HepG2 (cell line): ENCODE data around the gene PSMC3IP. TPM values are rescaled to one million over a fixed set of nuclear protein-coding genes. Genes with fewer than 3 reads are reported as not detected.

Source experiments
- ARNT ChIP-seq: fragments of 450-650 bp; IDR thresholded peaks from 2 replicates; pipeline ENCODE4 v1.6.1; 2017
- FOXK2 ChIP-seq: fragments of 450-650 bp; IDR thresholded peaks from 2 replicates; pipeline ENCODE4 v1.6.1; 2016
- KMT2B ChIP-seq: IDR thresholded peaks from 2 replicates; pipeline ENCODE4 v1.6.1; 2016; ENCODE audit warnings: missing genetic modification reagents, missing compliant biosample characterization
- MIXL1 ChIP-seq: IDR thresholded peaks from 2 replicates; pipeline ENCODE4 v1.6.1; 2016
- NFE2 ChIP-seq: sonication (generic); formaldehyde crosslinking; IDR thresholded peaks from 2 replicates; pipeline ENCODE4 v1.4.0; 2020; ENCODE audit warnings: missing genetic modification reagents
- PHB2 ChIP-seq: fragments of 450-650 bp; IDR thresholded peaks from 2 replicates; pipeline ENCODE4 v1.6.1; 2018; ENCODE audit not compliant: partially characterized antibody
- REL ChIP-seq: sonication (generic); formaldehyde crosslinking; conservative IDR thresholded peaks from 2 replicates; pipeline ENCODE4 v1.8.0; 2022; ENCODE audit warnings: mild to moderate bottlenecking, missing genetic modification reagents, moderate library complexity
- SMAD9 ChIP-seq: sonication (generic); formaldehyde crosslinking; IDR thresholded peaks from 2 replicates; pipeline ENCODE4 v1.5.1; 2020; ENCODE audit warnings: mild to moderate bottlenecking, missing genetic modification reagents
- TCF12 ChIP-seq, 2 experiments: fragments of 450-650 bp in 1 of 2; sonication (generic) in 1 of 2; formaldehyde crosslinking in 1 of 2; IDR thresholded peaks; 2 replicates each; pipeline versions ENCODE4 v1.6.1 to v1.8.0; 2017 to 2022; ENCODE audit warnings: antibody characterized with exemption in 1 of 2, mild to moderate bottlenecking in 1 of 2, missing genetic modification reagents in 1 of 2, moderate library complexity in 1 of 2
- TRIM24 ChIP-seq: sonication (generic); formaldehyde crosslinking; IDR thresholded peaks from 2 replicates; pipeline ENCODE4 v1.8.0; 2022; ENCODE audit warnings: mild to moderate bottlenecking, missing genetic modification reagents
- ZBTB1 ChIP-seq: sonication (generic); formaldehyde crosslinking; IDR thresholded peaks from 2 replicates; pipeline ENCODE4 v1.4.0; 2020; ENCODE audit warnings: missing genetic modification reagents, borderline replicate concordance
- ZMYM2 ChIP-seq: sonication (generic); formaldehyde crosslinking; IDR thresholded peaks from 2 replicates; pipeline ENCODE4 v1.8.0; 2022; ENCODE audit warnings: mild to moderate bottlenecking, missing genetic modification reagents
- ZNF841 ChIP-seq: sonication (generic); formaldehyde crosslinking; IDR thresholded peaks from 2 replicates; pipeline ENCODE4 v1.8.1; 2023; ENCODE audit warnings: missing genetic modification reagents, borderline replicate concordance
- ZZZ3 ChIP-seq: sonication (generic); formaldehyde crosslinking; IDR thresholded peaks from 2 replicates; pipeline ENCODE4 v1.4.0; 2020; ENCODE audit warnings: missing genetic modification reagents, mild to moderate bottlenecking, borderline replicate concordance
- polyA plus RNA-seq, 8 experiments: library from polyadenylated mRNA; depleted of rRNA in 3 of 8; stranded (reverse) in 7 of 8; unstranded in 1 of 8; fragments of >200 nt; fragmentation: Illumina TruSeq in 4 of 8; extraction: Trizol in 4 of 8; gene quantifications; 2 replicates each; pipeline versions ENCODE4 v1.2.1 to v1.2.3, GENCODE V29; 2011 to 2016; ENCODE audit warnings: low read depth in 4 of 8, missing spikeins in 1 of 8, mixed read lengths in 1 of 8; ENCODE audit not compliant: insufficient read depth in 1 of 8
- total RNA-seq, 5 experiments: library from RNA; depleted of rRNA; stranded (reverse); fragments of >200 nt; fragmentation: Illumina TruSeq; extraction: Trizol; gene quantifications; 2 replicates each; pipeline ENCODE4 v1.2.3, GENCODE V29; 2016; ENCODE audit warnings: low read depth in 1 of 5
- TF ChIP-seq, protein P1 (sequence below): sonication (generic); formaldehyde crosslinking; IDR thresholded peaks from 2 replicates; pipeline ENCODE4 v1.5.1; 2020; ENCODE audit warnings: missing genetic modification reagents, mild to moderate bottlenecking, borderline replicate concordance
- TF ChIP-seq, protein P2 (sequence below): sonication (generic); formaldehyde crosslinking; IDR thresholded peaks from 2 replicates; pipeline ENCODE4 v1.4.0; 2020; ENCODE audit warnings: missing genetic modification reagents
- TF ChIP-seq, protein P3 (sequence below): sonication (generic); formaldehyde crosslinking; IDR thresholded peaks from 2 replicates; pipeline ENCODE4 v1.8.0; 2022; ENCODE audit warnings: missing genetic modification reagents, mild to moderate bottlenecking, moderate library complexity, borderline replicate concordance
- TF ChIP-seq, protein P4 (sequence below), 2 experiments: fragments of 450-650 bp in 1 of 2; sonication (generic) in 1 of 2; formaldehyde crosslinking; IDR thresholded peaks; 2 replicates each; pipeline versions ENCODE4 v1.5.0 to v1.8.0; 2020 to 2022; ENCODE audit warnings: mild to moderate bottlenecking in 1 of 2, missing genetic modification reagents in 1 of 2
- TF ChIP-seq, protein P5 (sequence below): IDR thresholded peaks from 2 replicates; pipeline ENCODE4 v1.6.1; 2016; ENCODE audit warnings: missing compliant biosample characterization, missing genetic modification reagents, borderline replicate concordance

PSMC3IP gene
- total and polyA plus RNA-seq, 2 of the 13 experiments (the other 11 are each of a cell fraction or from before 2014, with no cell fraction given), result 6.5 to 22.4 TPM

DNA sequence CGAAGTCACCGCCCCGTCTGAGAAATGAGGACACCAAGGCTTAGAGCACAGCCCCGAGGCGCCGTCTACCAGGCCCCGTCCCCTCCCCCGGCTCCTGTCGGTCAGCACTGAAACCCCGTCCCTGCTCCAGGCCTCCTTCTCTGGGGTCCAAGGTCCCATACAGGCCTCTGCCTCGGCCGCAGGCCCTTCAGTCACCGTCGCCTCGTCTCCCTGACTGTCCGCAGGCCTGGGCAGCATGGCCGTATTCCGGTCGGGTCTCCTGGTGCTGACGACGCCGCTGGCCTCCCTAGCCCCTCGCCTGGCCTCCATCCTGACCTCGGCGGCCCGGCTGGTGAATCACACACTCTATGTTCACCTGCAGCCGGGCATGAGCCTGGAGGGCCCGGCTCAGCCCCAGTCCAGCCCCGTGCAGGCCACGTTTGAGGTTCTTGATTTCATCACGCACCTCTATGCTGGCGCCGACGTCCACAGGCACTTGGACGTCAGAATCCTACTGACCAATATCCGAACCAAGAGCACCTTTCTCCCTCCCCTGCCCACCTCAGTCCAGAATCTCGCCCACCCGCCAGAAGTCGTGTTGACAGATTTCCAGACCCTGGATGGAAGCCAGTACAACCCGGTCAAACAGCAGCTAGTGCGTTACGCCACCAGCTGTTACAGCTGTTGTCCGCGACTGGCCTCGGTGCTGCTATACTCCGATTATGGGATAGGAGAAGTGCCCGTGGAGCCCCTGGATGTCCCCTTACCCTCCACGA is 15.0 kb downstream of the PSMC3IP start (continued):
- TF ChIP-seq ZMYM2 (CRISPR knock-in tag), result no peak
- no peak for TF ChIP-seq ZZZ3 (CRISPR knock-in tag)
- no peak; the same call in 1 of the 2 replicates for TF ChIP-seq SMAD9 (CRISPR knock-in tag)
- TF ChIP-seq TCF12 (IDR thresholded peaks at IDR 0.05), result no peak
- TF ChIP-seq TCF12 (CRISPR knock-in tag; IDR thresholded peaks at IDR 0.05), result no peak; the same call in 1 of the 2 replicates
- no peak for TF ChIP-seq NFE2 (CRISPR knock-in tag)
- no peak for TF ChIP-seq TRIM24 (CRISPR knock-in tag)
- no peak; the same call in 1 of the 2 replicates for TF ChIP-seq KMT2B (CRISPR knock-in tag)
- no peak for TF ChIP-seq PHB2
- TF ChIP-seq, protein P1, sequence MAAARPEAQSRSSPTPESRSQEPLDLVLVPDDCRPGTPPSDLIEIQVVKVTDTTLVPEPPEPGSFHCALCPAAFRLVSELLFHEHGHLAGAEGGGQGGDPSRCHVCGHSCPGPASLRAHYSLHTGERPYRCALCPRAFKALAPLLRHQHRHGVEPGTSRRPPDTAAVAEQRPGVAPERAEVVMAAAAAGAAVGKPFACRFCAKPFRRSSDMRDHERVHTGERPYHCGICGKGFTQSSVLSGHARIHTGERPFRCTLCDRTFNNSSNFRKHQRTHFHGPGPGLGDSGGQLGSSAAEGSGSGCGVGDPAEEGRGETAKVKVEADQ, result no peak
- TF ChIP-seq, protein P2, sequence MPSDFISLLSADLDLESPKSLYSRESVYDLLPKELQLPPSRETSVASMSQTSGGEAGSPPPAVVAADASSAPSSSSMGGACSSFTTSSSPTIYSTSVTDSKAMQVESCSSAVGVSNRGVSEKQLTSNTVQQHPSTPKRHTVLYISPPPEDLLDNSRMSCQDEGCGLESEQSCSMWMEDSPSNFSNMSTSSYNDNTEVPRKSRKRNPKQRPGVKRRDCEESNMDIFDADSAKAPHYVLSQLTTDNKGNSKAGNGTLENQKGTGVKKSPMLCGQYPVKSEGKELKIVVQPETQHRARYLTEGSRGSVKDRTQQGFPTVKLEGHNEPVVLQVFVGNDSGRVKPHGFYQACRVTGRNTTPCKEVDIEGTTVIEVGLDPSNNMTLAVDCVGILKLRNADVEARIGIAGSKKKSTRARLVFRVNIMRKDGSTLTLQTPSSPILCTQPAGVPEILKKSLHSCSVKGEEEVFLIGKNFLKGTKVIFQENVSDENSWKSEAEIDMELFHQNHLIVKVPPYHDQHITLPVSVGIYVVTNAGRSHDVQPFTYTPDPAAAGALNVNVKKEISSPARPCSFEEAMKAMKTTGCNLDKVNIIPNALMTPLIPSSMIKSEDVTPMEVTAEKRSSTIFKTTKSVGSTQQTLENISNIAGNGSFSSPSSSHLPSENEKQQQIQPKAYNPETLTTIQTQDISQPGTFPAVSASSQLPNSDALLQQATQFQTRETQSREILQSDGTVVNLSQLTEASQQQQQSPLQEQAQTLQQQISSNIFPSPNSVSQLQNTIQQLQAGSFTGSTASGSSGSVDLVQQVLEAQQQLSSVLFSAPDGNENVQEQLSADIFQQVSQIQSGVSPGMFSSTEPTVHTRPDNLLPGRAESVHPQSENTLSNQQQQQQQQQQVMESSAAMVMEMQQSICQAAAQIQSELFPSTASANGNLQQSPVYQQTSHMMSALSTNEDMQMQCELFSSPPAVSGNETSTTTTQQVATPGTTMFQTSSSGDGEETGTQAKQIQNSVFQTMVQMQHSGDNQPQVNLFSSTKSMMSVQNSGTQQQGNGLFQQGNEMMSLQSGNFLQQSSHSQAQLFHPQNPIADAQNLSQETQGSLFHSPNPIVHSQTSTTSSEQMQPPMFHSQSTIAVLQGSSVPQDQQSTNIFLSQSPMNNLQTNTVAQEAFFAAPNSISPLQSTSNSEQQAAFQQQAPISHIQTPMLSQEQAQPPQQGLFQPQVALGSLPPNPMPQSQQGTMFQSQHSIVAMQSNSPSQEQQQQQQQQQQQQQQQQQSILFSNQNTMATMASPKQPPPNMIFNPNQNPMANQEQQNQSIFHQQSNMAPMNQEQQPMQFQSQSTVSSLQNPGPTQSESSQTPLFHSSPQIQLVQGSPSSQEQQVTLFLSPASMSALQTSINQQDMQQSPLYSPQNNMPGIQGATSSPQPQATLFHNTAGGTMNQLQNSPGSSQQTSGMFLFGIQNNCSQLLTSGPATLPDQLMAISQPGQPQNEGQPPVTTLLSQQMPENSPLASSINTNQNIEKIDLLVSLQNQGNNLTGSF, result no peak
- no peak for TF ChIP-seq MIXL1 (CRISPR knock-in tag)
- TF ChIP-seq FOXK2, result no peak
- TF ChIP-seq, protein P3, sequence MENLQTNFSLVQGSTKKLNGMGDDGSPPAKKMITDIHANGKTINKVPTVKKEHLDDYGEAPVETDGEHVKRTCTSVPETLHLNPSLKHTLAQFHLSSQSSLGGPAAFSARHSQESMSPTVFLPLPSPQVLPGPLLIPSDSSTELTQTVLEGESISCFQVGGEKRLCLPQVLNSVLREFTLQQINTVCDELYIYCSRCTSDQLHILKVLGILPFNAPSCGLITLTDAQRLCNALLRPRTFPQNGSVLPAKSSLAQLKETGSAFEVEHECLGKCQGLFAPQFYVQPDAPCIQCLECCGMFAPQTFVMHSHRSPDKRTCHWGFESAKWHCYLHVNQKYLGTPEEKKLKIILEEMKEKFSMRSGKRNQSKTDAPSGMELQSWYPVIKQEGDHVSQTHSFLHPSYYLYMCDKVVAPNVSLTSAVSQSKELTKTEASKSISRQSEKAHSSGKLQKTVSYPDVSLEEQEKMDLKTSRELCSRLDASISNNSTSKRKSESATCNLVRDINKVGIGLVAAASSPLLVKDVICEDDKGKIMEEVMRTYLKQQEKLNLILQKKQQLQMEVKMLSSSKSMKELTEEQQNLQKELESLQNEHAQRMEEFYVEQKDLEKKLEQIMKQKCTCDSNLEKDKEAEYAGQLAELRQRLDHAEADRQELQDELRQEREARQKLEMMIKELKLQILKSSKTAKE, result no peak
- 0 out of 2 replicates have a peak, but pooled peaks have one; percentile 26 for TF ChIP-seq REL (CRISPR knock-in tag)
- no peak for TF ChIP-seq ARNT
- TF ChIP-seq ZNF841 (CRISPR knock-in tag), result no peak
- TF ChIP-seq ZBTB1 (CRISPR knock-in tag), result 0 out of 2 replicates have a peak, but pooled peaks have one; percentile 26
- TF ChIP-seq, protein P4, sequence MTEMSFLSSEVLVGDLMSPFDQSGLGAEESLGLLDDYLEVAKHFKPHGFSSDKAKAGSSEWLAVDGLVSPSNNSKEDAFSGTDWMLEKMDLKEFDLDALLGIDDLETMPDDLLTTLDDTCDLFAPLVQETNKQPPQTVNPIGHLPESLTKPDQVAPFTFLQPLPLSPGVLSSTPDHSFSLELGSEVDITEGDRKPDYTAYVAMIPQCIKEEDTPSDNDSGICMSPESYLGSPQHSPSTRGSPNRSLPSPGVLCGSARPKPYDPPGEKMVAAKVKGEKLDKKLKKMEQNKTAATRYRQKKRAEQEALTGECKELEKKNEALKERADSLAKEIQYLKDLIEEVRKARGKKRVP (CRISPR knock-in tag; IDR thresholded peaks at IDR 0.05), result peak in 1 of 2 experiments; percentile 80; a peak in 2 of 4 replicates
- TF ChIP-seq, protein P5, sequence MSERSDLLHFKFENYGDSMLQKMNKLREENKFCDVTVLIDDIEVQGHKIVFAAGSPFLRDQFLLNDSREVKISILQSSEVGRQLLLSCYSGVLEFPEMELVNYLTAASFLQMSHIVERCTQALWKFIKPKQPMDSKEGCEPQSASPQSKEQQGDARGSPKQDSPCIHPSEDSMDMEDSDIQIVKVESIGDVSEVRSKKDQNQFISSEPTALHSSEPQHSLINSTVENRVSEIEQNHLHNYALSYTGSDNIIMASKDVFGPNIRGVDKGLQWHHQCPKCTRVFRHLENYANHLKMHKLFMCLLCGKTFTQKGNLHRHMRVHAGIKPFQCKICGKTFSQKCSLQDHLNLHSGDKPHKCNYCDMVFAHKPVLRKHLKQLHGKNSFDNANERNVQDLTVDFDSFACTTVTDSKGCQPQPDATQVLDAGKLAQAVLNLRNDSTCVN (CRISPR knock-in tag), result peak; percentile 69
